ENCODE results near the gene ZNF83. TPM values are rescaled to one million over a fixed set of nuclear protein-coding genes. Genes with fewer than 3 reads are reported as not detected.
"Not testable (repeated sequence)": the region's sequence is repeated elsewhere in the genome, so short reads cannot be mapped to it uniquely, and the experiment has no call there.

The ZNF83 gene
- total and polyA plus RNA-seq, 5 donors from 2014 or later = 8.3 to 63.7 (median 13.5) TPM

GRCh38 chr19:52569638-52569999 lies 68.5 kb downstream of the ZNF83 start:
- ATAC-seq (ENCODE audit: low read depth in 2 of 2) = peak in 1 of 2 donors; percentile 1
- H3K27ac ChIP-seq (ENCODE audit: insufficient read depth, low read length, poor library complexity, severe bottlenecking) = peak overlapping the region; percentile 70
- peaks cover 5 to 50% (median 21%) of the 10 kb centered on the region in 7 donors for H3K9me3 Mint-ChIP-seq

GRCh38 chr19:52567921-52568320 lies 70.2 kb downstream of the ZNF83 start:
- Histone ChIP-seq H3K36me3 (ENCODE audit: control insufficient read depth, insufficient read depth, low read length) (peaks cover 11% of the 10 kb centered on the region), H3K4me1 (ENCODE audit: control insufficient read depth, insufficient read depth, low read length, poor library complexity, severe bottlenecking) (peaks cover 13% of the 10 kb centered on the region), H3K27ac (ENCODE audit: insufficient read depth, low read length, poor library complexity, severe bottlenecking) (no peak overlapping the region), H3K27me3 (ENCODE audit: control insufficient read depth, insufficient read depth, low read length) (no peaks in the 10 kb centered on the region), H3K4me3 (ENCODE audit: low read depth, low read length) (no peak overlapping the region), H3K9me3 (ENCODE audit: control insufficient read depth in 2 of 2, low read length in 2 of 2) (peaks cover 30 to 65% of the 10 kb centered on the region in 2 experiments)
- Mint-ChIP-seq H3K4me3 (no peak overlapping the region), H3K4me1 (peaks cover 0 to 35% (median 21%) of the 10 kb centered on the region in 4 donors), H3K27me3 (no peaks in the 10 kb centered on the region), H3K36me3 (peaks cover 31% of the 10 kb centered on the region), H3K9me3 (peaks cover 5 to 53% (median 22%) of the 10 kb centered on the region in 7 donors), H3K27ac (no peak overlapping the region)
- ATAC-seq (ENCODE audit: low read depth in 2 of 2) (no peak), DNase-seq (no peak)

More at GRCh38 chr19:52569638-52569999, 68.5 kb downstream of the ZNF83 start:
- Mint-ChIP-seq H3K4me1 (peaks cover 0 to 46% (median 19%) of the 10 kb centered on the region in 4 donors), H3K27ac (peak overlapping the region in 2 of 3 donors; percentile 95 to 96), H3K36me3 (peaks cover 43% of the 10 kb centered on the region), H3K4me3 (peak overlapping the region; percentile 92 to 96 (median 95))
- Histone ChIP-seq H3K36me3 (ENCODE audit: control insufficient read depth, insufficient read depth, low read length) (peaks cover 25% of the 10 kb centered on the region), H3K9me3 (ENCODE audit: control insufficient read depth in 2 of 2, low read length in 2 of 2) (peaks cover 23 to 65% of the 10 kb centered on the region in 2 experiments), H3K4me1 (ENCODE audit: control insufficient read depth, insufficient read depth, low read length, poor library complexity, severe bottlenecking) (peaks cover 13% of the 10 kb centered on the region), H3K4me3 (ENCODE audit: low read depth, low read length) (peak overlapping the region; percentile 62)
- H3K27me3 Mint-ChIP-seq; H3K27me3 ChIP-seq (ENCODE audit: control insufficient read depth, insufficient read depth, low read length); DNase-seq: not testable (repeated sequence)

GRCh38 chr19:52566588-52566987 lies 71.6 kb downstream of the ZNF83 start:
- peaks cover 13% of the 10 kb centered on the region for H3K4me1 ChIP-seq (ENCODE audit: control insufficient read depth, insufficient read depth, low read length, poor library complexity, severe bottlenecking)
- H3K36me3 ChIP-seq (ENCODE audit: control insufficient read depth, insufficient read depth, low read length) = peaks cover 5% of the 10 kb centered on the region
- ATAC-seq (ENCODE audit: low read depth in 2 of 2) (no peak), DNase-seq (no peak)
- Mint-ChIP-seq H3K27me3 (no peaks in the 10 kb centered on the region), H3K27ac (no peak overlapping the region), H3K4me1 (peaks cover 0 to 23% (median 18%) of the 10 kb centered on the region in 4 donors), H3K9me3 (peaks cover 4 to 51% (median 19%) of the 10 kb centered on the region in 7 donors), H3K36me3 (peaks cover 24% of the 10 kb centered on the region), H3K4me3 (peak overlapping the region in 1 of 4 donors; percentile 27)
- no peaks in the 10 kb centered on the region for H3K27me3 ChIP-seq (ENCODE audit: control insufficient read depth, insufficient read depth, low read length)
- no peak overlapping the region for H3K27ac ChIP-seq (ENCODE audit: insufficient read depth, low read length, poor library complexity, severe bottlenecking)
- peaks cover 37 to 69% of the 10 kb centered on the region in 2 experiments for H3K9me3 ChIP-seq (ENCODE audit: control insufficient read depth in 2 of 2, low read length in 2 of 2)
- H3K4me3 ChIP-seq (ENCODE audit: low read depth, low read length) = no peak overlapping the region

- Mint-ChIP-seq H3K4me1 (peaks cover 0 to 19% (median 15%) of the 10 kb centered on the region in 4 donors), H3K4me3 (peak overlapping the region in 1 of 4 donors; percentile 25), H3K27me3 (no peaks in the 10 kb centered on the region), H3K36me3 (peaks cover 23% of the 10 kb centered on the region), H3K9me3 (peaks cover 4 to 51% (median 16%) of the 10 kb centered on the region in 7 donors), H3K27ac (no peak overlapping the region)
- Histone ChIP-seq H3K27ac (ENCODE audit: insufficient read depth, low read length, poor library complexity, severe bottlenecking) (no peak overlapping the region), H3K27me3 (ENCODE audit: control insufficient read depth, insufficient read depth, low read length) (no peaks in the 10 kb centered on the region), H3K4me1 (ENCODE audit: control insufficient read depth, insufficient read depth, low read length, poor library complexity, severe bottlenecking) (peaks cover 12% of the 10 kb centered on the region), H3K4me3 (ENCODE audit: low read depth, low read length) (no peak overlapping the region), H3K36me3 (ENCODE audit: control insufficient read depth, insufficient read depth, low read length) (peaks cover 6% of the 10 kb centered on the region), H3K9me3 (ENCODE audit: control insufficient read depth in 2 of 2, low read length in 2 of 2) (peaks cover 41 to 73% of the 10 kb centered on the region in 2 experiments)
- ATAC-seq (ENCODE audit: low read depth in 2 of 2) (no peak), DNase-seq (no peak)
Observed at GRCh38 chr19:52566121-52566520, 72.0 kb downstream of the ZNF83 start.

Other genes starting within 250 kb of the ZNF83 start
- 19.0 TPM for gene ZNF528, start 240.5 kb downstream of the ZNF83 start, total RNA-seq
- gene ZNF528, start 240.5 kb downstream of the ZNF83 start, polyA plus RNA-seq = 1 to 10 TPM; 7.1 to 9.4 (median 8.6) TPM
- gene ZNF534, start 209.2 kb downstream of the ZNF83 start, total RNA-seq = not detected
- not detected for gene ZNF534, start 209.2 kb downstream of the ZNF83 start, polyA plus RNA-seq
- 0.27 TPM for gene ZNF578, start 184.8 kb downstream of the ZNF83 start, total RNA-seq
- gene ZNF578, start 184.8 kb downstream of the ZNF83 start, polyA plus RNA-seq = 1 to 10 TPM; 2.5 to 5.9 (median 3.1) TPM
- 19.3 TPM for gene ZNF808, start 110.7 kb downstream of the ZNF83 start, total RNA-seq
- gene ZNF808, start 110.7 kb downstream of the ZNF83 start, polyA plus RNA-seq = 10 to 100 TPM in 1 of 4 donors, 1 to 10 TPM in 3; 7.2 to 11.5 (median 7.4) TPM
- gene ZNF701, start 68.1 kb downstream of the ZNF83 start, total RNA-seq = 13.7 TPM
- 10 to 100 TPM; 10.1 to 16.1 (median 13.2) TPM for gene ZNF701, start 68.1 kb downstream of the ZNF83 start, polyA plus RNA-seq
- 26.9 TPM for gene ZNF611, start 96.7 kb upstream of the ZNF83 start, total RNA-seq
- 10 to 100 TPM; 19.0 to 34.1 (median 24.2) TPM for gene ZNF611, start 96.7 kb upstream of the ZNF83 start, polyA plus RNA-seq
- gene ZNF600, start 148.4 kb upstream of the ZNF83 start, total RNA-seq = 22.3 TPM
- 10 to 100 TPM in 2 of 4 donors, 1 to 10 TPM in 2; 4.3 to 20.8 (median 14.3) TPM for gene ZNF600, start 148.4 kb upstream of the ZNF83 start, polyA plus RNA-seq
- 6.6 TPM for gene ZNF28, start 183.3 kb upstream of the ZNF83 start, total RNA-seq
- gene ZNF28, start 183.3 kb upstream of the ZNF83 start, polyA plus RNA-seq = 10 to 100 TPM; 17.7 to 31.8 (median 21.5) TPM
- gene ZNF468, start 219.3 kb upstream of the ZNF83 start, total RNA-seq = 14.9 TPM
- gene ZNF468, start 219.3 kb upstream of the ZNF83 start, polyA plus RNA-seq = 10 to 100 TPM; 15.7 to 26.5 (median 18.0) TPM

All from CD4-positive, CD25-positive, alpha-beta regulatory T cell (primary cell).